H9 (cell line): Measurements from ENCODE around the gene LIPC. TPM values are rescaled to one million over a fixed set of nuclear protein-coding genes. Genes with fewer than 3 reads are reported as not detected.

Experiments used
- DNase-seq: peaks from one replicate; pipeline ENCODE4 v3.0.0-alpha.2; 2017
- H2AFZ ChIP-seq: one replicate; pipeline ENCODE4 v1.6.1; 2013; ENCODE audit warnings: mild to moderate bottlenecking, low read length, control low read depth, moderate library complexity
- H2AK5ac ChIP-seq: 2 replicates; pipeline ENCODE4 v1.6.1; 2013; ENCODE audit warnings: low read length, control low read depth, mixed read lengths; ENCODE audit not compliant: insufficient read length
- H2BK120ac ChIP-seq: one replicate; pipeline ENCODE4 v1.6.1; 2013; ENCODE audit warnings: low read depth, mild to moderate bottlenecking, low read length, control low read depth, inconsistent platforms; ENCODE audit not compliant: poor library complexity, severe bottlenecking
- H2BK12ac ChIP-seq: 2 replicates; pipeline ENCODE4 v1.6.1; 2013; ENCODE audit warnings: low read length, control low read depth, mixed read lengths, low read depth; ENCODE audit not compliant: insufficient read length
- H2BK15ac ChIP-seq: 2 replicates; pipeline ENCODE4 v1.6.1; 2013; ENCODE audit warnings: low read depth, low read length, control low read depth
- H2BK20ac ChIP-seq: one replicate; pipeline ENCODE4 v1.6.1; 2013; ENCODE audit warnings: low read depth, mild to moderate bottlenecking, low read length, control low read depth, inconsistent platforms; ENCODE audit not compliant: poor library complexity, severe bottlenecking
- H2BK5ac ChIP-seq: 2 replicates; pipeline ENCODE4 v1.6.1; 2013; ENCODE audit warnings: low read length, control low read depth, mixed read lengths; ENCODE audit not compliant: insufficient read length
- H3K14ac ChIP-seq: 2 replicates; pipeline ENCODE4 v1.6.1; 2013; ENCODE audit warnings: low read length, control low read depth; ENCODE audit not compliant: insufficient read depth
- H3K18ac ChIP-seq: 2 replicates; pipeline ENCODE4 v1.6.1; 2013; ENCODE audit warnings: low read depth, mild to moderate bottlenecking, mixed read lengths, low read length, control low read depth; ENCODE audit not compliant: insufficient read length
- H3K23ac ChIP-seq: 2 replicates; pipeline ENCODE4 v1.6.1; 2013; ENCODE audit warnings: low read length, control low read depth, mixed read lengths, low read depth; ENCODE audit not compliant: insufficient read length
- H3K23me2 ChIP-seq: 2 replicates; pipeline ENCODE4 v1.6.1; 2013; ENCODE audit warnings: low read depth, mild to moderate bottlenecking, mixed read lengths, low read length, control low read depth; ENCODE audit not compliant: insufficient read length, poor library complexity, severe bottlenecking
- H3K27ac ChIP-seq: 2 replicates; pipeline ENCODE4 v1.5.1; 2013; ENCODE audit warnings: low read length, control low read depth, mixed read lengths, low read depth; ENCODE audit not compliant: insufficient read length
- H3K27me3 ChIP-seq: 2 replicates; pipeline ENCODE4 v1.6.1; 2013; ENCODE audit warnings: low read length, control low read depth, inconsistent platforms; ENCODE audit not compliant: insufficient read depth
- H3K4ac ChIP-seq: 2 replicates; pipeline ENCODE4 v1.6.1; 2013; ENCODE audit warnings: low read depth, mild to moderate bottlenecking, control low read depth, inconsistent platforms, low read length, moderate library complexity
- H3K4me1 ChIP-seq: 2 replicates; pipeline ENCODE4 v1.6.1; 2013; ENCODE audit warnings: low read length, control low read depth, inconsistent platforms; ENCODE audit not compliant: insufficient read depth
- H3K4me2 ChIP-seq: 2 replicates; pipeline ENCODE4 v1.6.1; 2013; ENCODE audit warnings: low read length, control low read depth, mixed read lengths; ENCODE audit not compliant: insufficient read length, insufficient read depth
- H3K56ac ChIP-seq: 2 replicates; pipeline ENCODE4 v1.6.1; 2013; ENCODE audit warnings: low read depth, mild to moderate bottlenecking, mixed read lengths, low read length, control low read depth; ENCODE audit not compliant: insufficient read length
- H3K79me1 ChIP-seq: 2 replicates; pipeline ENCODE4 v1.6.1; 2013; ENCODE audit warnings: low read depth, mild to moderate bottlenecking, moderate library complexity, low read length, control low read depth, inconsistent platforms; ENCODE audit not compliant: insufficient read depth, poor library complexity, severe bottlenecking
- H3K79me2 ChIP-seq: 2 replicates; pipeline ENCODE4 v1.6.1; 2013; ENCODE audit warnings: low read length, control low read depth, inconsistent platforms; ENCODE audit not compliant: insufficient read depth
- H3K9ac ChIP-seq: 2 replicates; pipeline ENCODE4 v1.6.1; 2013; ENCODE audit warnings: low read length, control low read depth, mixed read lengths; ENCODE audit not compliant: insufficient read length; ENCODE audit errors: extremely low read depth
- H3K9me3 ChIP-seq: one replicate; pipeline ENCODE4 v1.6.1; 2013; ENCODE audit warnings: low read depth, low read length, inconsistent platforms; ENCODE audit not compliant: control insufficient read depth
- H3T11ph ChIP-seq: one replicate; pipeline ENCODE4 v1.6.1; 2013; ENCODE audit warnings: mild to moderate bottlenecking, low read length, control low read depth, inconsistent platforms
- H4K20me1 ChIP-seq: one replicate; pipeline ENCODE4 v1.6.1; 2013; ENCODE audit not compliant: control insufficient read depth, insufficient read length, insufficient read depth
- H4K5ac ChIP-seq: 2 replicates; pipeline ENCODE4 v1.6.1; 2013; ENCODE audit warnings: low read depth, mild to moderate bottlenecking, mixed read lengths, low read length, control low read depth; ENCODE audit not compliant: insufficient read length
- H4K8ac ChIP-seq: replicated peaks from 2 replicates; pipeline ENCODE4 v1.6.1; 2013; ENCODE audit warnings: low read length, control low read depth, mixed read lengths, low read depth; ENCODE audit not compliant: insufficient read length
- H4K91ac ChIP-seq: 2 replicates; pipeline ENCODE4 v1.6.1; 2013; ENCODE audit warnings: low read depth, mild to moderate bottlenecking, moderate library complexity, mixed read lengths, low read length, control low read depth; ENCODE audit not compliant: insufficient read length
- H3K27ac Mint-ChIP-seq, 3 experiments: 2 replicates in 2 of 3; 3 replicates in 1 of 3; pipeline ENCODE4 v1.8.0; 2020 to 2021; ENCODE audit warnings: mixed read lengths in 3 of 3, mild to moderate bottlenecking in 1 of 3, moderate library complexity in 1 of 3
- H3K27me3 Mint-ChIP-seq: 2 replicates; pipeline ENCODE4 v1.8.0; 2021; ENCODE audit warnings: low read depth, mild to moderate bottlenecking, moderate library complexity, mixed read lengths
- H3K36me3 Mint-ChIP-seq, 3 experiments: 2 replicates in 2 of 3; 3 replicates in 1 of 3; pipeline ENCODE4 v1.8.0; 2020 to 2021; ENCODE audit warnings: low read depth in 3 of 3, mixed read lengths in 3 of 3; ENCODE audit not compliant: insufficient read depth in 1 of 3
- H3K4me1 Mint-ChIP-seq, 2 experiments: 2 replicates each; pipeline ENCODE4 v1.8.0; 2020; ENCODE audit warnings: mixed read lengths in 2 of 2
- H3K4me3 Mint-ChIP-seq, 2 experiments: 2 replicates in 1 of 2; 3 replicates in 1 of 2; pipeline ENCODE4 v1.8.0; 2020 to 2021; ENCODE audit warnings: mild to moderate bottlenecking in 2 of 2, mixed read lengths in 2 of 2, moderate library complexity in 1 of 2
- H3K9me3 Mint-ChIP-seq, 2 experiments: 2 replicates in 1 of 2; 3 replicates in 1 of 2; pipeline ENCODE4 v1.8.0; 2020; ENCODE audit warnings: mild to moderate bottlenecking in 2 of 2, mixed read lengths in 2 of 2, moderate library complexity in 1 of 2
- WGBS: extraction: QIAGEN DNeasy Blood & Tissue Kit; methylation state at CpG from one replicate; pipeline ENCODE4 v1.1.7; 2013; ENCODE audit warnings: missing lambda C conversion rate, low lambda C conversion rate, mixed read lengths; ENCODE audit not compliant: insufficient read length; ENCODE audit errors: extremely low coverage; 5-methylcytosine and 5-hydroxymethylcytosine counted together
- total RNA-seq: library from RNA; stranded (reverse); gene quantifications from 2 replicates; pipeline ENCODE4 v1.2.1, GENCODE V29; 2021
- TF ChIP-seq, protein P1 (sequence below): fragments of 200-600 bp; sonication (generic); conservative IDR thresholded peaks from 3 replicates; pipeline ENCODE4 v1.8.0; 2021; ENCODE audit warnings: antibody characterized with exemption, mild to moderate bottlenecking

Gene LIPC
- total RNA-seq, 1 experiment from 2014 or later: not detected

DNA sequence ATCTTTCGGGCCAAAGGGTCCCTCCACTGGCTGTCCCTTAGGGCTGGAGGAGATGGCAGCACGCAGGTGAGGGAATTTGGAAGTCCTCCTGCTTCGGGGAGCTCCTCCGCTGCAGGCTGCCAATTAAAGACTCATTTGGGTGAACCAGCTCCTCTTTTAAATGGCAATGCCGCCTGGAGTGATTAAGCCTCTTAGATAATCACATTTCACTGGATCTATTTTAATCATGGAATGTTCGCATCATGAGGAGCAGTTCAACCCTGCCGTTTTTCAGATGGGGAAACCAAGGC lies 117.9 kb downstream of the LIPC start:
- no peak overlapping the region; a peak in 1 of 7 replicates for H3K27ac Mint-ChIP-seq
- H2AK5ac ChIP-seq: no peak overlapping the region

More for the DNA sequence above, 117.9 kb downstream of the LIPC start:
- H2BK12ac ChIP-seq: no peak overlapping the region
- no peak overlapping the region for H4K91ac ChIP-seq
- no peak overlapping the region for H3T11ph ChIP-seq
- H3K4ac ChIP-seq: no peak overlapping the region
- H3K4me2 ChIP-seq: no peak overlapping the region
- H2BK120ac ChIP-seq: no peak overlapping the region
- WGBS: no CpG with 5 or more reads among the region's 7 CpGs
- no peak overlapping the region for H3K27ac ChIP-seq
- H4K8ac ChIP-seq: no peak overlapping the region
- Mint-ChIP-seq H3K36me3 (no peaks in the 10 kb centered on the region), H3K27me3 (peaks cover 10% of the 10 kb centered on the region), H3K4me3 (no peak overlapping the region), H3K4me1 (peaks cover 28 to 39% of the 10 kb centered on the region in 2 experiments), H3K9me3 (no peaks in the 10 kb centered on the region)
- no peak overlapping the region for H2BK20ac ChIP-seq
- H3K14ac ChIP-seq: no peak overlapping the region
- H2BK15ac ChIP-seq: no peak overlapping the region
- no peaks in the 10 kb centered on the region for H3K23me2 ChIP-seq
- TF ChIP-seq, protein P1, sequence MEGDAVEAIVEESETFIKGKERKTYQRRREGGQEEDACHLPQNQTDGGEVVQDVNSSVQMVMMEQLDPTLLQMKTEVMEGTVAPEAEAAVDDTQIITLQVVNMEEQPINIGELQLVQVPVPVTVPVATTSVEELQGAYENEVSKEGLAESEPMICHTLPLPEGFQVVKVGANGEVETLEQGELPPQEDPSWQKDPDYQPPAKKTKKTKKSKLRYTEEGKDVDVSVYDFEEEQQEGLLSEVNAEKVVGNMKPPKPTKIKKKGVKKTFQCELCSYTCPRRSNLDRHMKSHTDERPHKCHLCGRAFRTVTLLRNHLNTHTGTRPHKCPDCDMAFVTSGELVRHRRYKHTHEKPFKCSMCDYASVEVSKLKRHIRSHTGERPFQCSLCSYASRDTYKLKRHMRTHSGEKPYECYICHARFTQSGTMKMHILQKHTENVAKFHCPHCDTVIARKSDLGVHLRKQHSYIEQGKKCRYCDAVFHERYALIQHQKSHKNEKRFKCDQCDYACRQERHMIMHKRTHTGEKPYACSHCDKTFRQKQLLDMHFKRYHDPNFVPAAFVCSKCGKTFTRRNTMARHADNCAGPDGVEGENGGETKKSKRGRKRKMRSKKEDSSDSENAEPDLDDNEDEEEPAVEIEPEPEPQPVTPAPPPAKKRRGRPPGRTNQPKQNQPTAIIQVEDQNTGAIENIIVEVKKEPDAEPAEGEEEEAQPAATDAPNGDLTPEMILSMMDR: no peak
- H2BK5ac ChIP-seq: no peak overlapping the region
- DNase-seq: no peak
- no peaks in the 10 kb centered on the region for H3K27me3 ChIP-seq
- no peak overlapping the region for H3K23ac ChIP-seq
- no peaks in the 10 kb centered on the region for H3K79me1 ChIP-seq
- no peaks in the 10 kb centered on the region for H3K9me3 ChIP-seq
- H2AFZ ChIP-seq: no peak overlapping the region
- no peaks in the 10 kb centered on the region for H3K79me2 ChIP-seq
- no peak overlapping the region for H3K9ac ChIP-seq
- no peaks in the 10 kb centered on the region for H3K4me1 ChIP-seq
- no peaks in the 10 kb centered on the region for H4K20me1 ChIP-seq
- no peak overlapping the region for H3K18ac ChIP-seq
- no peak overlapping the region for H4K5ac ChIP-seq
- no peak overlapping the region for H3K56ac ChIP-seq
